ENCODE results near the gene TTLL10. TPM values are rescaled to one million over a fixed set of nuclear protein-coding genes. Genes with fewer than 3 reads are reported as not detected.

Gene TTLL10
- total and polyA plus RNA-seq, 2 experiments from 2014 or later: 0.45 TPM; not detected in 1

DNA sequence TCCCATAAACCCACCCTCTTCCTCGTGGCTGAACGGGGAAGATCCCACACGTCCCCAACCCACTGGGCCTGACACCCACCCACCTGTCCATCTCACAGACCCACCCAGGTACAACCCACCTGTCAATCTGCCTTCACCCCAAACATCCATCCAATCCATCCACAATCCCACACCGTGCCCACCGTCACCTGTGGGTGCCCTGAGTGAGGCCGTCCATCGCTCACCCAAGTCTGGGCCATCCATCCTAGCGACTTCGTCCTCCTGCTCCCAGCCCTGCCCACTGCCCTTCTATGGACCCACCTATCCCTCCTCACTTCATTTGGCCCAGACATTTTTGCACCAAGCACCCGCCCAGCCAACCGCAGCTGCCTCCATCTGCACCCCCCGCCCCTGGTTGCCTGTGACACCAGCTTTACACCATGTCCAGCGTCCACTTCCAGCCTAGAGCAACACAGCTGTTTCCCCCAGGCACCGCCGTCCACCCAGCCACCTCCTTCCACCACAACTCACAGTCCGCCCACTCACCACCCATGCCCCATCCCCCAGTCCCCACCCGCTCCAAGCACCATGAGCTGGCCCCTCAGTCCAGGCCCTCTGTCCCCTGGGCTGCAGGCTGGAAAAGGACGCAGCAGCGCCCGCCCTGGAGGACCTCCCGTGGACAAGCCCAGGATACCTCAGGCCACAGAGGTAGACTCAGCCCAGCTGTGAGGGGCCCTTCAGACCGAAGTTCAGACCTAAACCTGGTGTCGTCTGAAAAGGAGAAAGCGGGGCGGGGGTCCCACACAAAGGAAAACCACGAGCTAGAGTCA is 7.7 kb downstream of the TTLL10 start:
- no peaks in the 10 kb centered on the region for H3K79me2 ChIP-seq (replicated peaks; ENCODE audit: insufficient read depth)
- H3K9me2 ChIP-seq (ENCODE audit: insufficient read depth): no peaks in the 10 kb centered on the region
- no peak for ATAC-seq
- Mint-ChIP-seq H3K27me3 (ENCODE audit: insufficient read depth, low read depth, poor library complexity) (peaks cover 8% of the 10 kb centered on the region), H3K4me1 (peaks cover 7% of the 10 kb centered on the region), H3K4me3 (no peak overlapping the region), H3K36me3 (ENCODE audit: low read depth) (no peaks in the 10 kb centered on the region), H3K9me3 (no peaks in the 10 kb centered on the region), H3K27ac (no peak overlapping the region)
- no peaks in the 10 kb centered on the region for H3F3A ChIP-seq (replicated peaks; ENCODE audit: low read depth)
- H3K4me2 ChIP-seq: no peak overlapping the region
- H3K27ac ChIP-seq (ENCODE audit: low read depth): no peak overlapping the region
- no peak overlapping the region for H2AFZ ChIP-seq
- H4K20me1 ChIP-seq (replicated peaks; ENCODE audit: insufficient read depth): no peaks in the 10 kb centered on the region
- no peaks in the 10 kb centered on the region for H3K36me3 ChIP-seq (ENCODE audit: insufficient read depth)
- H3K4me1 ChIP-seq (ENCODE audit: insufficient read depth): peaks cover 8% of the 10 kb centered on the region; the same call in 1 of the 2 replicates
- H3K4me3 ChIP-seq: no peak overlapping the region
- DNase-seq (ENCODE audit: low spot score): no peak
- TF ChIP-seq, protein P1, sequence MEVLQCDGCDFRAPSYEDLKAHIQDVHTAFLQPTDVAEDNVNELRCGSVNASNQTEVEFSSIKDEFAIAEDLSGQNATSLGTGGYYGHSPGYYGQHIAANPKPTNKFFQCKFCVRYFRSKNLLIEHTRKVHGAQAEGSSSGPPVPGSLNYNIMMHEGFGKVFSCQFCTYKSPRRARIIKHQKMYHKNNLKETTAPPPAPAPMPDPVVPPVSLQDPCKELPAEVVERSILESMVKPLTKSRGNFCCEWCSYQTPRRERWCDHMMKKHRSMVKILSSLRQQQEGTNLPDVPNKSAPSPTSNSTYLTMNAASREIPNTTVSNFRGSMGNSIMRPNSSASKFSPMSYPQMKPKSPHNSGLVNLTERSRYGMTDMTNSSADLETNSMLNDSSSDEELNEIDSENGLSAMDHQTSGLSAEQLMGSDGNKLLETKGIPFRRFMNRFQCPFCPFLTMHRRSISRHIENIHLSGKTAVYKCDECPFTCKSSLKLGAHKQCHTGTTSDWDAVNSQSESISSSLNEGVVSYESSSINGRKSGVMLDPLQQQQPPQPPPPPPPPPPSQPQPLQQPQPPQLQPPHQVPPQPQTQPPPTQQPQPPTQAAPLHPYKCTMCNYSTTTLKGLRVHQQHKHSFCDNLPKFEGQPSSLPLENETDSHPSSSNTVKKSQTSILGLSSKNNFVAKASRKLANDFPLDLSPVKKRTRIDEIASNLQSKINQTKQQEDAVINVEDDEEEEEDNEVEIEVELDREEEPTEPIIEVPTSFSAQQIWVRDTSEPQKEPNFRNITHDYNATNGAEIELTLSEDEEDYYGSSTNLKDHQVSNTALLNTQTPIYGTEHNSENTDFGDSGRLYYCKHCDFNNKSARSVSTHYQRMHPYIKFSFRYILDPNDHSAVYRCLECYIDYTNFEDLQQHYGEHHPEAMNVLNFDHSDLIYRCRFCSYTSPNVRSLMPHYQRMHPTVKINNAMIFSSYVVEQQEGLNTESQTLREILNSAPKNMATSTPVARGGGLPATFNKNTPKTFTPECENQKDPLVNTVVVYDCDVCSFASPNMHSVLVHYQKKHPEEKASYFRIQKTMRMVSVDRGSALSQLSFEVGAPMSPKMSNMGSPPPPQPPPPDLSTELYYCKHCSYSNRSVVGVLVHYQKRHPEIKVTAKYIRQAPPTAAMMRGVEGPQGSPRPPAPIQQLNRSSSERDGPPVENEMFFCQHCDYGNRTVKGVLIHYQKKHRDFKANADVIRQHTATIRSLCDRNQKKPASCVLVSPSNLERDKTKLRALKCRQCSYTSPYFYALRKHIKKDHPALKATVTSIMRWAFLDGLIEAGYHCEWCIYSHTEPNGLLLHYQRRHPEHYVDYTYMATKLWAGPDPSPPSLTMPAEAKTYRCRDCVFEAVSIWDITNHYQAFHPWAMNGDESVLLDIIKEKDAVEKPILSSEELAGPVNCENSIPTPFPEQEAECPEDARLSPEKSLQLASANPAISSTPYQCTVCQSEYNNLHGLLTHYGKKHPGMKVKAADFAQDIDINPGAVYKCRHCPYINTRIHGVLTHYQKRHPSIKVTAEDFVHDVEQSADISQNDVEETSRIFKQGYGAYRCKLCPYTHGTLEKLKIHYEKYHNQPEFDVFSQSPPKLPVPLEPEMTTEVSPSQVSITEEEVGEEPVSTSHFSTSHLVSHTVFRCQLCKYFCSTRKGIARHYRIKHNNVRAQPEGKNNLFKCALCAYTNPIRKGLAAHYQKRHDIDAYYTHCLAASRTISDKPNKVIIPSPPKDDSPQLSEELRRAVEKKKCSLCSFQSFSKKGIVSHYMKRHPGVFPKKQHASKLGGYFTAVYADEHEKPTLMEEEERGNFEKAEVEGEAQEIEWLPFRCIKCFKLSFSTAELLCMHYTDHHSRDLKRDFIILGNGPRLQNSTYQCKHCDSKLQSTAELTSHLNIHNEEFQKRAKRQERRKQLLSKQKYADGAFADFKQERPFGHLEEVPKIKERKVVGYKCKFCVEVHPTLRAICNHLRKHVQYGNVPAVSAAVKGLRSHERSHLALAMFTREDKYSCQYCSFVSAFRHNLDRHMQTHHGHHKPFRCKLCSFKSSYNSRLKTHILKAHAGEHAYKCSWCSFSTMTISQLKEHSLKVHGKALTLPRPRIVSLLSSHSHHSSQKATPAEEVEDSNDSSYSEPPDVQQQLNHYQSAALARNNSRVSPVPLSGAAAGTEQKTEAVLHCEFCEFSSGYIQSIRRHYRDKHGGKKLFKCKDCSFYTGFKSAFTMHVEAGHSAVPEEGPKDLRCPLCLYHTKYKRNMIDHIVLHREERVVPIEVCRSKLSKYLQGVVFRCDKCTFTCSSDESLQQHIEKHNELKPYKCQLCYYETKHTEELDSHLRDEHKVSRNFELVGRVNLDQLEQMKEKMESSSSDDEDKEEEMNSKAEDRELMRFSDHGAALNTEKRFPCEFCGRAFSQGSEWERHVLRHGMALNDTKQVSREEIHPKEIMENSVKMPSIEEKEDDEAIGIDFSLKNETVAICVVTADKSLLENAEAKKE (CRISPR knock-in tag; IDR thresholded peaks at IDR 0.05): no peak
- TF ChIP-seq POLR2AphosphoS5 (IDR thresholded peaks at IDR 0.05; ENCODE audit: low read depth) (no peak), CREB1 (CRISPR knock-in tag; IDR thresholded peaks at IDR 0.05; ENCODE audit: low read depth) (no peak), EZH2phosphoT487 (IDR thresholded peaks at IDR 0.05; ENCODE audit: unreplicated experiment) (no peak), NANOG (IDR thresholded peaks at IDR 0.05; ENCODE audit: borderline replicate concordance) (no peak), ZNF331 (CRISPR knock-in tag; IDR thresholded peaks at IDR 0.05; ENCODE audit: low read depth) (no peak), STAT1 (IDR thresholded peaks at IDR 0.05; ENCODE audit: unreplicated experiment) (no peak), EZH2 (IDR thresholded peaks at IDR 0.05; ENCODE audit: low read depth, unreplicated experiment) (no peak), ZNF114 (CRISPR knock-in tag; IDR thresholded peaks at IDR 0.05) (no peak), JUNB (IDR thresholded peaks at IDR 0.05; ENCODE audit: unreplicated experiment) (no peak)
- TF ChIP-seq, protein P2, sequence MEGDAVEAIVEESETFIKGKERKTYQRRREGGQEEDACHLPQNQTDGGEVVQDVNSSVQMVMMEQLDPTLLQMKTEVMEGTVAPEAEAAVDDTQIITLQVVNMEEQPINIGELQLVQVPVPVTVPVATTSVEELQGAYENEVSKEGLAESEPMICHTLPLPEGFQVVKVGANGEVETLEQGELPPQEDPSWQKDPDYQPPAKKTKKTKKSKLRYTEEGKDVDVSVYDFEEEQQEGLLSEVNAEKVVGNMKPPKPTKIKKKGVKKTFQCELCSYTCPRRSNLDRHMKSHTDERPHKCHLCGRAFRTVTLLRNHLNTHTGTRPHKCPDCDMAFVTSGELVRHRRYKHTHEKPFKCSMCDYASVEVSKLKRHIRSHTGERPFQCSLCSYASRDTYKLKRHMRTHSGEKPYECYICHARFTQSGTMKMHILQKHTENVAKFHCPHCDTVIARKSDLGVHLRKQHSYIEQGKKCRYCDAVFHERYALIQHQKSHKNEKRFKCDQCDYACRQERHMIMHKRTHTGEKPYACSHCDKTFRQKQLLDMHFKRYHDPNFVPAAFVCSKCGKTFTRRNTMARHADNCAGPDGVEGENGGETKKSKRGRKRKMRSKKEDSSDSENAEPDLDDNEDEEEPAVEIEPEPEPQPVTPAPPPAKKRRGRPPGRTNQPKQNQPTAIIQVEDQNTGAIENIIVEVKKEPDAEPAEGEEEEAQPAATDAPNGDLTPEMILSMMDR (conservative IDR thresholded peaks at IDR 0.05; ENCODE audit: low read depth in 2 of 2): no peak
- TF ChIP-seq, protein P3, sequence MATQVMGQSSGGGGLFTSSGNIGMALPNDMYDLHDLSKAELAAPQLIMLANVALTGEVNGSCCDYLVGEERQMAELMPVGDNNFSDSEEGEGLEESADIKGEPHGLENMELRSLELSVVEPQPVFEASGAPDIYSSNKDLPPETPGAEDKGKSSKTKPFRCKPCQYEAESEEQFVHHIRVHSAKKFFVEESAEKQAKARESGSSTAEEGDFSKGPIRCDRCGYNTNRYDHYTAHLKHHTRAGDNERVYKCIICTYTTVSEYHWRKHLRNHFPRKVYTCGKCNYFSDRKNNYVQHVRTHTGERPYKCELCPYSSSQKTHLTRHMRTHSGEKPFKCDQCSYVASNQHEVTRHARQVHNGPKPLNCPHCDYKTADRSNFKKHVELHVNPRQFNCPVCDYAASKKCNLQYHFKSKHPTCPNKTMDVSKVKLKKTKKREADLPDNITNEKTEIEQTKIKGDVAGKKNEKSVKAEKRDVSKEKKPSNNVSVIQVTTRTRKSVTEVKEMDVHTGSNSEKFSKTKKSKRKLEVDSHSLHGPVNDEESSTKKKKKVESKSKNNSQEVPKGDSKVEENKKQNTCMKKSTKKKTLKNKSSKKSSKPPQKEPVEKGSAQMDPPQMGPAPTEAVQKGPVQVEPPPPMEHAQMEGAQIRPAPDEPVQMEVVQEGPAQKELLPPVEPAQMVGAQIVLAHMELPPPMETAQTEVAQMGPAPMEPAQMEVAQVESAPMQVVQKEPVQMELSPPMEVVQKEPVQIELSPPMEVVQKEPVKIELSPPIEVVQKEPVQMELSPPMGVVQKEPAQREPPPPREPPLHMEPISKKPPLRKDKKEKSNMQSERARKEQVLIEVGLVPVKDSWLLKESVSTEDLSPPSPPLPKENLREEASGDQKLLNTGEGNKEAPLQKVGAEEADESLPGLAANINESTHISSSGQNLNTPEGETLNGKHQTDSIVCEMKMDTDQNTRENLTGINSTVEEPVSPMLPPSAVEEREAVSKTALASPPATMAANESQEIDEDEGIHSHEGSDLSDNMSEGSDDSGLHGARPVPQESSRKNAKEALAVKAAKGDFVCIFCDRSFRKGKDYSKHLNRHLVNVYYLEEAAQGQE (IDR thresholded peaks at IDR 0.05; ENCODE audit: unreplicated experiment): no peak
- TF ChIP-seq, protein P4, sequence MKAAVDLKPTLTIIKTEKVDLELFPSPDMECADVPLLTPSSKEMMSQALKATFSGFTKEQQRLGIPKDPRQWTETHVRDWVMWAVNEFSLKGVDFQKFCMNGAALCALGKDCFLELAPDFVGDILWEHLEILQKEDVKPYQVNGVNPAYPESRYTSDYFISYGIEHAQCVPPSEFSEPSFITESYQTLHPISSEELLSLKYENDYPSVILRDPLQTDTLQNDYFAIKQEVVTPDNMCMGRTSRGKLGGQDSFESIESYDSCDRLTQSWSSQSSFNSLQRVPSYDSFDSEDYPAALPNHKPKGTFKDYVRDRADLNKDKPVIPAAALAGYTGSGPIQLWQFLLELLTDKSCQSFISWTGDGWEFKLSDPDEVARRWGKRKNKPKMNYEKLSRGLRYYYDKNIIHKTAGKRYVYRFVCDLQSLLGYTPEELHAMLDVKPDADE (IDR thresholded peaks at IDR 0.05): no peak
- no peaks in the 10 kb centered on the region for H3K27me3 ChIP-seq (ENCODE audit: insufficient read depth)

All from GM23338 (cell line).